ENCODE measurements around the gene RBM4B. TPM values are rescaled to one million over a fixed set of nuclear protein-coding genes. Genes with fewer than 3 reads are reported as not detected.

The RBM4B gene
- total RNA-seq, 3 donors from 2014 or later = 16.7 to 22.7 (median 16.7) TPM

DNA sequence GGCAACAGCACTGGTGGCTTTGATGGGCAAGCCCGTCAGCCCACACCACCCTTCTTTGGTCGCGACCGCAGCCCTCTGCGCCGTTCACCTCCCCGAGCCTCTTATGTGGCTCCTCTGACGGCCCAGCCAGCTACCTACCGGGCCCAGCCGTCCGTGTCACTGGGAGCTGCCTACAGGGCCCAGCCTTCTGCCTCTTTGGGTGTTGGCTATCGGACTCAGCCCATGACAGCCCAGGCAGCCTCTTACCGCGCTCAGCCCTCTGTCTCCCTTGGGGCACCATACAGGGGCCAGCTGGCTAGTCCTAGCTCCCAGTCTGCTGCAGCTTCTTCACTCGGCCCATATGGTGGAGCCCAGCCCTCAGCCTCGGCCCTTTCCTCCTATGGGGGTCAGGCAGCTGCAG, 53.2 kb downstream of the RBM4B start:
- TF ChIP-seq, protein P1, sequence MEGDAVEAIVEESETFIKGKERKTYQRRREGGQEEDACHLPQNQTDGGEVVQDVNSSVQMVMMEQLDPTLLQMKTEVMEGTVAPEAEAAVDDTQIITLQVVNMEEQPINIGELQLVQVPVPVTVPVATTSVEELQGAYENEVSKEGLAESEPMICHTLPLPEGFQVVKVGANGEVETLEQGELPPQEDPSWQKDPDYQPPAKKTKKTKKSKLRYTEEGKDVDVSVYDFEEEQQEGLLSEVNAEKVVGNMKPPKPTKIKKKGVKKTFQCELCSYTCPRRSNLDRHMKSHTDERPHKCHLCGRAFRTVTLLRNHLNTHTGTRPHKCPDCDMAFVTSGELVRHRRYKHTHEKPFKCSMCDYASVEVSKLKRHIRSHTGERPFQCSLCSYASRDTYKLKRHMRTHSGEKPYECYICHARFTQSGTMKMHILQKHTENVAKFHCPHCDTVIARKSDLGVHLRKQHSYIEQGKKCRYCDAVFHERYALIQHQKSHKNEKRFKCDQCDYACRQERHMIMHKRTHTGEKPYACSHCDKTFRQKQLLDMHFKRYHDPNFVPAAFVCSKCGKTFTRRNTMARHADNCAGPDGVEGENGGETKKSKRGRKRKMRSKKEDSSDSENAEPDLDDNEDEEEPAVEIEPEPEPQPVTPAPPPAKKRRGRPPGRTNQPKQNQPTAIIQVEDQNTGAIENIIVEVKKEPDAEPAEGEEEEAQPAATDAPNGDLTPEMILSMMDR (IDR thresholded peaks at IDR 0.05) = no peak
- H3K4me3 ChIP-seq = no peak overlapping the region
- peaks cover 35% of the 10 kb centered on the region for H3K4me1 ChIP-seq (ENCODE audit: low read depth)
- intact Hi-C loops (cut with DNase I, micrococcal nuclease) = no loop called here
- H3K9me3 ChIP-seq = no peaks in the 10 kb centered on the region
- peaks cover 25% of the 10 kb centered on the region for H3K36me3 ChIP-seq (ENCODE audit: low read depth)
- ATAC-seq (no peak), DNase-seq (no peak)

GRCh38 chr11:66619080-66619554, 58.6 kb downstream of the RBM4B start:
- Histone ChIP-seq H3K9me3 (no peaks in the 10 kb centered on the region), H3K36me3 (ENCODE audit: low read depth) (no peaks in the 10 kb centered on the region), H3K4me3 (no peak overlapping the region), H3K4me1 (ENCODE audit: low read depth) (peaks cover 49% of the 10 kb centered on the region)
- TF ChIP-seq, protein P1 (IDR thresholded peaks at IDR 0.05) = no peak
- DNase-seq (no peak), ATAC-seq (no peak)
- intact Hi-C loops (cut with DNase I, micrococcal nuclease) = no loop called here

- Histone ChIP-seq H3K9me3 (no peaks in the 10 kb centered on the region), H3K4me1 (ENCODE audit: low read depth) (peaks cover 37% of the 10 kb centered on the region), H3K4me3 (peak overlapping the region; percentile 79), H3K36me3 (ENCODE audit: low read depth) (no peaks in the 10 kb centered on the region)
- TF ChIP-seq, protein P1 (IDR thresholded peaks at IDR 0.05) = no peak
- peak; percentile 69 for ATAC-seq
- DNase-seq = no peak
- intact Hi-C loops (cut with DNase I, micrococcal nuclease) = no loop called here
These were observed 60.4 kb downstream of the RBM4B start for GRCh38 chr11:66617155-66617834.

DNA sequence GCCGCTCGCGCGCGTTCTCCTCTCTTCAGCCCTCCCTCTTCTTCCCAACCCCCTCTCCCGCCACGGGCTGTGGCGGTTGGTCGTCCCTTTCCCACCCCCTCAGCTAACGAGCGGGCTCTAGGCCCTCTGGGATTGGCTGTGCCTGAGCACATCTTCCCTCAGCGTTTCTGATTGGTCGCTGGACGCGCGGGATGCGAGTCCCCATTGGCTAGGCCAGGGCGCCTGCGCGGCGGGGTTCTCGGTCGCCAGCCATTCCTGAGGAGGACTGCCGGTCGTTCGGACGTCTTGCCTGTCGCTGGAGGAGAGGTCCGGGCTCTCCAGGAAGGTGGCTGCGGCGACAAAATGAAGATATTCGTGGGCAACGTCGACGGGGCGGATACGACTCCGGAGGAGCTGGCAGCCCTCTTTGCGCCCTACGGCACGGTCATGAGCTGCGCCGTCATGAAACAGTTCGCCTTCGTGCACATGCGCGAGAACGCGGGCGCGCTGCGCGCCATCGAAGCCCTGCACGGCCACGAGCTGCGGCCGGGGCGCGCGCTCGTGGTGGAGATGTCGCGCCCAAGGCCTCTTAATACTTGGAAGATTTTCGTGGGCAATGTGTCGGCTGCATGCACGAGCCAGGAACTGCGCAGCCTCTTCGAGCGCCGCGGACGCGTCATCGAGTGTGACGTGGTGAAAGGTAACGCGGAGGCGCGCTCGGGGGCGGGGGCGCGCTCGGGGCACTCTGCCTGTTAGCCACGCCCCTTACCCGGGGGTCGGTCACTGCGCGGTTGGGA, 61.1 kb downstream of the RBM4B start, which contains the start of gene RBM14:
Gene RBM14 (plus strand): TSS at position 252 of the 776 bp plus-strand sequence. CDS start 91 bp downstream, at position 343.
- Histone ChIP-seq H3K36me3 (ENCODE audit: low read depth) (no peaks in the 10 kb centered on the region), H3K4me3 (peak within 1 kb of the TSS; percentile 79), H3K4me1 (ENCODE audit: low read depth) (peaks cover 32% of the 10 kb centered on the region), H3K9me3 (no peaks in the 10 kb centered on the region)
- TF ChIP-seq, protein P1 (IDR thresholded peaks at IDR 0.05) = no peak
- DNase-seq (peak; percentile 97 to 99 (median 98)), ATAC-seq (peak; percentile 94)
- intact Hi-C loops (cut with DNase I, micrococcal nuclease) = no loop called here

Other genes starting within 250 kb of the RBM4B start
- 10 to 100 TPM; 43.7 to 64.9 (median 46.6) TPM for gene MRPL11, start 239.0 kb downstream of the RBM4B start, total RNA-seq
- gene PELI3, start 211.0 kb downstream of the RBM4B start, total RNA-seq = 10 to 100 TPM in 1 of 3 donors, 1 to 10 TPM in 2; 2.8 to 25.5 (median 3.6) TPM
- 10 to 100 TPM; 37.9 to 92.2 (median 75.5) TPM for gene DPP3, start 197.5 kb downstream of the RBM4B start, total RNA-seq
- 10 to 100 TPM; 27.7 to 49.3 (median 35.4) TPM for gene BBS1, start 167.3 kb downstream of the RBM4B start, total RNA-seq
- 10 to 100 TPM in 2 of 3 donors, 1 to 10 TPM in 1; 9.1 to 11.8 (median 10.4) TPM for gene ZDHHC24, start 131.8 kb downstream of the RBM4B start, total RNA-seq
- gene ACTN3, start 131.0 kb downstream of the RBM4B start, total RNA-seq = under 1 TPM in 1 of 3 donors, not detected in 2; 0.09 TPM
- gene CTSF, start 109.3 kb downstream of the RBM4B start, total RNA-seq = 10 to 100 TPM in 1 of 3 donors, 1 to 10 TPM in 2; 5.8 to 84.3 (median 8.3) TPM
- under 1 TPM; 0.32 to 0.63 (median 0.58) TPM for gene CCDC87, start 84.8 kb downstream of the RBM4B start, total RNA-seq
- gene CCS, start 84.7 kb downstream of the RBM4B start, total RNA-seq = 10 to 100 TPM; 34.9 to 50.7 (median 42.2) TPM
- 10 to 100 TPM; 63.8 to 87.0 (median 72.6) TPM for gene RBM14, start 61.3 kb downstream of the RBM4B start, total RNA-seq
- gene RBM4, start 39.2 kb downstream of the RBM4B start, total RNA-seq = 100 to 1,000 TPM; 101 to 125 (median 104) TPM
- gene SPTBN2, start 51.3 kb upstream of the RBM4B start, total RNA-seq = 10 to 100 TPM in 1 of 3 donors, 1 to 10 TPM in 2; 3.7 to 10.0 (median 6.3) TPM
- 10 to 100 TPM; 24.9 to 27.2 (median 27.2) TPM for gene RCE1, start 165.6 kb upstream of the RBM4B start, total RNA-seq
- gene LRFN4, start 179.2 kb upstream of the RBM4B start, total RNA-seq = 10 to 100 TPM; 20.3 to 29.1 (median 27.8) TPM